ENCODE results near the gene PHF24. TPM values are rescaled to one million over a fixed set of nuclear protein-coding genes. Genes with fewer than 3 reads are reported as not detected.

The PHF24 gene
- total and polyA plus RNA-seq, 7 experiments from 2014 or later: not detected

DNA sequence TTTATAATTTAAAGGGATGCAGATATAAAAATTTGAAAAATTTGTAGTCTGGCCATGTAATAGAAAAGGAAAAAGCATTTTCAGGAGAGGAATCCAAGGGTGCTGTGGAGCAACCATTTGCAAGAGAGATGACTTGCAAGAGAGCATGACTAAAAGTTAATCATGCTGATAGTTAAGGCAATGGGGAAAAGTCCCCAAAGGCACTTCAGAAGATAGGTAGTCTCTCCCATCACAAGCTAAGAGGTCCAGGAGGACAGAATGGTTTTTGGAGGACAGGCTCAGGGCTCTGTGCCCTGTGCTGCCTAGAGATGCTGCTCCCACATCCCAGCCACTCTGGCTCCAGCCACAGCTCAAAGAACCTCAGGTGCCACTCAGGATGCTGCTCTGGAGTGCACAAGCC is 70.3 kb downstream of the PHF24 start:
- no peaks in the 10 kb centered on the region for H3K36me3 ChIP-seq (ENCODE audit: control insufficient read depth in 2 of 3, insufficient read depth in 3 of 3, low read length in 3 of 3)
- H3K4me3 ChIP-seq (ENCODE audit: low read length): no peak overlapping the region
- H3K4me3 Mint-ChIP-seq: no peak overlapping the region
- H3K27me3 ChIP-seq (ENCODE audit: control insufficient read depth in 2 of 2, insufficient read depth in 2 of 2, low read length in 2 of 2): no peaks in the 10 kb centered on the region
- H3K4me1 Mint-ChIP-seq: peaks cover 13 to 21% (median 16%) of the 10 kb centered on the region in 7 donors
- ChIA-PET CTCF (no interaction called here), POLR2A (interaction anchor here (0.7 to 1.1 kb wide), 2 partner anchors 43 to 44 kb away, joined by 3 read pairs; partner anchors contain the start of gene VCP)
- H3K27ac ChIP-seq (ENCODE audit: low read depth, low read length): no peak overlapping the region
- H3K4me1 ChIP-seq (ENCODE audit: control insufficient read depth in 2 of 2, insufficient read depth in 2 of 2, low read length in 2 of 2): no peaks in the 10 kb centered on the region
- no peak overlapping the region for H3K27ac Mint-ChIP-seq
- ATAC-seq: no peak
- H3K9me3 ChIP-seq (ENCODE audit: control insufficient read depth in 2 of 3, low read length in 3 of 3): no peaks in the 10 kb centered on the region
- intact Hi-C loops (cut with micrococcal nuclease): no loop called here
- no peaks in the 10 kb centered on the region for H3K27me3 Mint-ChIP-seq
- no peak for DNase-seq
- H3K9me3 Mint-ChIP-seq: no peaks in the 10 kb centered on the region
- peaks cover 0 to 29% (median 10%) of the 10 kb centered on the region in 5 donors for H3K36me3 Mint-ChIP-seq

DNA sequence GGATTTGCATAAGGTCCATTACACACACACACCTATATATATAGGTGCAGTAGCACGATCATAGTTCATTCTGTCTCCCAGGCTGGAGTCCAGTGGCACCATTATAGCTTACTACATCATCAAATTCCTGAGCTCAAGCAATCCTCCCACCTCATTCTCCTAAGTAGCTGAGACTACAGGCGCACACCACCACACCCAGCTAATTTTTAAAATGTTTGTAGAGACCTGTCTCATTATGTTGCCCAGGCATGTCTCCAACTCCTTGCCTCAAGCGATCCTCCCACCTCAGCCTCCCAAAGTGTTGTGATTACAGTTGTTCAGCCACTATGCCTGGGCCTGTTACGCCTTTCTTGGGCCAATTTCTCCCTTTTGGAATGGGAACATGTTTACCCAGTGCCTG is 71.2 kb downstream of the PHF24 start:
- ATAC-seq (no peak), DNase-seq (no peak)
- H3K27me3 ChIP-seq (ENCODE audit: control insufficient read depth in 2 of 2, insufficient read depth in 2 of 2, low read length in 2 of 2): no peaks in the 10 kb centered on the region
- H3K36me3 ChIP-seq (ENCODE audit: control insufficient read depth in 2 of 3, insufficient read depth in 3 of 3, low read length in 3 of 3): no peaks in the 10 kb centered on the region
- H3K27ac ChIP-seq (ENCODE audit: low read depth, low read length): no peak overlapping the region
- no peak overlapping the region for H3K4me3 Mint-ChIP-seq
- ChIA-PET POLR2A (no interaction called here), CTCF (no interaction called here)
- H3K36me3 Mint-ChIP-seq: peaks cover 0 to 21% (median 3%) of the 10 kb centered on the region in 5 donors
- H3K27me3 Mint-ChIP-seq: no peaks in the 10 kb centered on the region
- H3K4me3 ChIP-seq (ENCODE audit: low read length): no peak overlapping the region
- H3K4me1 ChIP-seq (ENCODE audit: control insufficient read depth in 2 of 2, insufficient read depth in 2 of 2, low read length in 2 of 2): no peaks in the 10 kb centered on the region
- intact Hi-C loops (cut with micrococcal nuclease): no loop called here
- H3K9me3 Mint-ChIP-seq: no peaks in the 10 kb centered on the region
- H3K4me1 Mint-ChIP-seq: peaks cover 7 to 15% (median 11%) of the 10 kb centered on the region in 7 donors
- no peaks in the 10 kb centered on the region for H3K9me3 ChIP-seq (ENCODE audit: control insufficient read depth in 2 of 3, low read length in 3 of 3)
- H3K27ac Mint-ChIP-seq: no peak overlapping the region

DNA sequence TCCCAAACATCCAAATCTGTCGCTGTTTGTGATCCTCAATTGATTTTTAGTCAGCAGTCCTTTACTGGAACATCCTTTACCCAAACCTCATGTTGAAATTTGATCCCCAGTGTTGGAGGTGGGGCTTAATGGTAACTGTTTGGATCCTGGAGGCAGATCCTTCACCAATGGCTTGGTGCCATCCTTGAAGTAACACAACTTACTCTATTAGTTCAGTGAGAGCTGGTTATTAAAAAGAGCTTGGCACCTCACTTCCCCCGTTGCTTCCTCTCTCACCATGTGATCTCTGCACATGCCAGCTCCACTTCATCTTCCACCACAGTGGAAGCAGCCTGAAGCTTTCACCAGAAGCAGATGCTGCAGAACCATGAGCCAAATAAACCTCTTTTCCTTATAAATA is 71.8 kb downstream of the PHF24 start:
- POLR2A ChIA-PET: no interaction called here
- no peaks in the 10 kb centered on the region for H3K9me3 Mint-ChIP-seq
- H3K4me1 ChIP-seq (ENCODE audit: control insufficient read depth in 2 of 2, insufficient read depth in 2 of 2, low read length in 2 of 2): no peaks in the 10 kb centered on the region
- H3K4me3 ChIP-seq (ENCODE audit: low read length): no peak overlapping the region
- no peak for DNase-seq
- H3K36me3 ChIP-seq (ENCODE audit: control insufficient read depth in 2 of 3, insufficient read depth in 3 of 3, low read length in 3 of 3): no peaks in the 10 kb centered on the region
- no peaks in the 10 kb centered on the region for H3K9me3 ChIP-seq (ENCODE audit: control insufficient read depth in 2 of 3, low read length in 3 of 3)
- H3K36me3 Mint-ChIP-seq: peaks cover 0 to 19% (median 0%) of the 10 kb centered on the region in 5 donors
- CTCF ChIA-PET: no interaction called here
- H3K27ac Mint-ChIP-seq: no peak overlapping the region
- no peaks in the 10 kb centered on the region for H3K27me3 Mint-ChIP-seq
- peaks cover 7 to 15% (median 11%) of the 10 kb centered on the region in 7 donors for H3K4me1 Mint-ChIP-seq
- intact Hi-C loops (cut with micrococcal nuclease): no loop called here
- no peak for ATAC-seq
- no peaks in the 10 kb centered on the region for H3K27me3 ChIP-seq (ENCODE audit: control insufficient read depth in 2 of 2, insufficient read depth in 2 of 2, low read length in 2 of 2)
- no peak overlapping the region for H3K4me3 Mint-ChIP-seq
- no peak overlapping the region for H3K27ac ChIP-seq (ENCODE audit: low read depth, low read length)

Other genes with a start within 250 kb of the PHF24 start
- not detected for gene CCL21, start 248.1 kb upstream of the PHF24 start, total RNA-seq
- not detected for gene CCL21, start 248.1 kb upstream of the PHF24 start, polyA plus RNA-seq
- gene DNAJB5, start 31.5 kb downstream of the PHF24 start, total RNA-seq: 1 to 10 TPM; 1.1 to 3.7 (median 1.4) TPM
- gene DNAJB5, start 31.5 kb downstream of the PHF24 start, polyA plus RNA-seq: 1 to 10 TPM; 3.4 TPM
- gene VCP, start 114.3 kb downstream of the PHF24 start, total RNA-seq: 100 to 1,000 TPM; 138 to 259 (median 202) TPM
- gene VCP, start 114.3 kb downstream of the PHF24 start, polyA plus RNA-seq: 100 to 1,000 TPM; 134 to 198 TPM
- 10 to 100 TPM; 19.6 to 84.9 (median 26.7) TPM for gene FANCG, start 121.7 kb downstream of the PHF24 start, total RNA-seq
- gene FANCG, start 121.7 kb downstream of the PHF24 start, polyA plus RNA-seq: 10 to 100 TPM in 1 of 2 donors, 1 to 10 TPM in 1; 8.7 to 12.6 TPM
- gene PIGO, start 138.3 kb downstream of the PHF24 start, total RNA-seq: 10 to 100 TPM; 27.1 to 36.0 (median 29.9) TPM
- gene PIGO, start 138.3 kb downstream of the PHF24 start, polyA plus RNA-seq: 10 to 100 TPM; 27.4 to 30.6 TPM
- 100 to 1,000 TPM in 1 of 5 experiments, 10 to 100 TPM in 4; 34.7 to 126 (median 44.9) TPM for gene STOML2, start 144.8 kb downstream of the PHF24 start, total RNA-seq
- gene STOML2, start 144.8 kb downstream of the PHF24 start, polyA plus RNA-seq: 10 to 100 TPM; 85.6 to 88.8 TPM
- gene ATOSB, start 157.6 kb downstream of the PHF24 start, total RNA-seq: 10 to 100 TPM in 2 of 5 experiments, 1 to 10 TPM in 3; 5.9 to 26.0 (median 6.6) TPM
- gene ATOSB, start 157.6 kb downstream of the PHF24 start, polyA plus RNA-seq: 1 to 10 TPM in 1 of 2 donors, under 1 TPM in 1; 0.95 to 3.4 TPM
- gene UNC13B, start 203.7 kb downstream of the PHF24 start, total RNA-seq: 1 to 10 TPM in 3 of 5 experiments, under 1 TPM in 2; 0.24 to 1.6 (median 1.3) TPM
- under 1 TPM; 0.21 to 0.85 TPM for gene UNC13B, start 203.7 kb downstream of the PHF24 start, polyA plus RNA-seq